GM10248 (cell line): Measurements from ENCODE around the gene TANC1.

Experiments
- CTCF ChIA-PET: fragments of 300-600 bp; sonication (Branson Sonifier 250); formaldehyde crosslinking; extraction: SDS; loops from one replicate; lab custom pipeline; 2021; ENCODE audit warnings: antibody characterized with exemption; lab: Yijun Ruan, JAX
- POLR2A ChIA-PET: fragments of 350-650 bp; sonication (Branson Sonifier 250); formaldehyde crosslinking; extraction: SDS; loops from one replicate; lab custom pipeline; 2020; ENCODE audit warnings: antibody characterized with exemption; lab: Yijun Ruan, JAX
- DNase-seq: peaks from one replicate; pipeline ENCODE4 v3.0.0; 2012; ENCODE audit errors: extremely low spot score
- CTCF ChIP-seq: IDR thresholded peaks from 2 replicates; pipeline ENCODE4 v1.5.1; 2012; ENCODE audit warnings: mild to moderate bottlenecking, low read depth; ENCODE audit errors: extremely low read depth, missing control alignments, control extremely low read depth

TANC1 gene

GRCh38 chr2:159002462-159003111 is 34.1 kb downstream of the TANC1 start:
- POLR2A ChIA-PET, result no interaction called here
- CTCF ChIA-PET, result interaction anchor here (1.1 kb wide), 1 partner anchor 12 kb away, joined by 3 read pairs; no protein-coding TSS in a partner anchor
- DNase-seq, result no peak
- no peak for TF ChIP-seq CTCF

GRCh38 chr2:159003555-159003954 is 35.1 kb downstream of the TANC1 start:
- ChIA-PET POLR2A (no interaction called here), CTCF (no interaction called here)
- no peak for DNase-seq
- no peak for TF ChIP-seq CTCF

DNA sequence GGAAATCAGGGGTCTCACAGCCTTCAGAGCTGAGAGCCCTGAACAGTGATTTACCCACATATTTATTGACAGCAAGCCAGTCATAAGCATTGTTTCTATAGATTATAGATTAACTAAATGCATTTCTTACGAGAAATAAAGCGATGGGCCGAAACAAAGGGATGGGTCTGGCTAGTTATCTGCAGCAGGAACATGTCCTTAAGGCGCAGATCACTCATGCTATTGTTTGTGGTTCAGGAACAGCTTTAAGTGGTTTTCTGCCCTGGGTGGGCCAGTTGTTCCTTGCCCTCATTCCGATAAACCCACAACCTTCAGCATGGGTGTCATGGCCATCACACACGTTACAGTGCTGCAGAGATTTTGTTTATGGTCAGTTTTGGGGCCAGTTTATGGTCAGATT is 36.4 kb downstream of the TANC1 start:
- ChIA-PET POLR2A (no interaction called here), CTCF (no interaction called here)
- TF ChIP-seq CTCF, result no peak
- no peak for DNase-seq

- no peak for TF ChIP-seq CTCF
- CTCF ChIA-PET, result interaction anchor here (1.4 kb wide), 1 partner anchor 9 kb away, joined by 4 read pairs; no protein-coding TSS in a partner anchor
- no peak for DNase-seq
- POLR2A ChIA-PET, result no interaction called here
These were observed 41.5 kb downstream of the TANC1 start for GRCh38 chr2:159009940-159010339.

DNA sequence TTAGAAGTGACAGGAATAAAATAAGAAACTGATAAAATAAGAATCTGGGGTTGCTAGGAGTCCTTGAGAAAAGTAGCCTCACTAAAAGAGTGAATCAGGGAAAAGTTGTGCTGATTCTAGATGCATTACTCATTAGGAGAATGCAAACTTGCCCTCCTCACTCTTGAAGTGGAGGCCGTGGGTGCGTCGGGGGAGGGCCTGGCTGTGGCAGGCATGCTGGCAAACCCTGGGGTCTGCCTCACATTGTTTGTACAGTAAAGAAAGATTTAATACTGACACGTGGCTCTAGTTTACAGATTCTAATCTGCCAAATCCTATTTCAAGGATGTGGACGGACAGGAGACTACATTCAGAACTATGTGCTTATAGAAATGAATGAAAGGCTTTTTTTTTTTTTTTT is 41.9 kb downstream of the TANC1 start:
- POLR2A ChIA-PET, result no interaction called here
- no peak for DNase-seq
- CTCF ChIA-PET, result interaction anchor here (1.4 kb wide), 1 partner anchor 10 kb away, joined by 4 read pairs; no protein-coding TSS in a partner anchor
- no peak for TF ChIP-seq CTCF

DNA sequence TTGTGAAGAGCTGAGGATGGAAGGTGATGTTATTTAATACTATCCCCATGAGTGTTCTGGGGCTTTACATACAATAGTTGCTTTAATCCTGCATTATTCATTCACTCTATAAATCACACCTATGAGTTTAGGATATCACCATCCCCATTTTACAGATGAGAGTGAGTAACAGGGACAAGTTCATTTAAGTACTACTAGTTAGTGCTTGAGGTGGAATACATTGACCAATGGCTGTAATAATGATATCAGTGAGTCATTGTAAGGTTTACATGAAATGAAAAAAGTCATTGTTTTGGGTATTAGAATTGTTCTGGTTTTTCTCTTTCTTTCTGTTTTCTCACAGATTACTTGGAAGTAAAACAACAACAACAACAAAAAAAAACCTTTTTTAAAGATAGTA is 42.5 kb downstream of the TANC1 start:
- ChIA-PET POLR2A (no interaction called here), CTCF (no interaction called here)
- DNase-seq, result no peak
- TF ChIP-seq CTCF, result no peak
